Measurements from ENCODE around the gene DIAPH1.

DIAPH1 gene

GRCh38 chr5:141637767-141638419, 19.1 kb upstream of the DIAPH1 start:
- TF ChIP-seq CTCF (IDR thresholded peaks at IDR 0.05; ENCODE audit: low read depth, low read length, poor library complexity, severe bottlenecking) (peak; percentile 76), EZH2phosphoT487 (IDR thresholded peaks at IDR 0.05; ENCODE audit: borderline replicate concordance, low read length) (no peak)
- H3K9me3 ChIP-seq (ENCODE audit: control insufficient read depth, insufficient read depth, low read length) = no peaks in the 10 kb centered on the region

DNA sequence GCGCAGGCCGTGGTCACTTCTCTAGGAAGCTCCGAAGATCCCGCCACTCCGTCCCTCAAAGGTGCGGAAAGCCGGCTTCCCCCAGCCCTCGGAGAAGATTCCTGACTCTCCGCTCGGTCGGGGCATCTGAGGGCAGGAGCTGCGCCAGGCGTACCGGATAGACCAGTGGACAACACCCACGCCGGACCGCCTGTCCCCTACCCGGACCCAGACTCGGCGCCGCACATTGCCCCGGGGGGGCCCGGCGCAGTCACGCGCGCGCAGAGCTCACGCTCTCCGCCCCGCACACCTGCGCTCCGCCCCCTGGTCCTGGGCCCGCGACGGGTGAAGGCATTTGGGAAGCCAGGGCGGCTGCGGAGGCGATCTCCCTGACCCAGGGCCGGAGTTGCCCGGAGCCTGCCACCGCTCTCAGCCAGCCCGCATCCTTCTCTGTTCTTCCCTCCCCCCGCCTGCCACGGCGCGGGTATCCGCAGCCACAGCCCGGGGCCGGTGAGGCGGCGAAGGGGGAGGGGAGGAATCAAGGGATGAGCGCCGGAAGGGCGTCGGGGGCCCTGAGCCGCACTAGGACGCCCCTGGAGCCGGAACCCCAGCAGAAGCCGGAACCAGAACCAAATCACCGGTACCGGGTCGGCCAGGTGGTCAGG, 18.4 kb upstream of the DIAPH1 start:
- Histone ChIP-seq H3K4me1 (ENCODE audit: control insufficient read depth, low read length) (peaks cover 36% of the 10 kb centered on the region), H3K27me3 (ENCODE audit: control insufficient read depth, low read length) (no peaks in the 10 kb centered on the region), H3K36me3 (ENCODE audit: control insufficient read depth, low read length) (peaks cover 69% of the 10 kb centered on the region), H3K27ac (ENCODE audit: low read depth, low read length) (peak overlapping the region; percentile 50), H3K79me2 (ENCODE audit: control insufficient read depth, low read length) (peaks cover 63% of the 10 kb centered on the region), H4K20me1 (ENCODE audit: control insufficient read depth, insufficient read depth, low read depth, low read length) (peaks cover 21% of the 10 kb centered on the region; the same call in 1 of the 2 replicates), H3F3A (ENCODE audit: control insufficient read depth, insufficient read depth) (peaks cover 9% of the 10 kb centered on the region), H3K9me3 (ENCODE audit: control insufficient read depth, insufficient read depth, low read length) (no peaks in the 10 kb centered on the region), H3K4me2 (ENCODE audit: low read length) (peak overlapping the region; percentile 74), H3K4me3 (ENCODE audit: low read length) (peak overlapping the region; percentile 96), H3K9me2 (replicated peaks; ENCODE audit: control insufficient read depth, low read length) (no peaks in the 10 kb centered on the region)
- TF ChIP-seq EZH2phosphoT487 (IDR thresholded peaks at IDR 0.05; ENCODE audit: borderline replicate concordance, low read length) = no peak
- TF ChIP-seq CTCF (IDR thresholded peaks at IDR 0.05; ENCODE audit: low read depth, low read length, poor library complexity, severe bottlenecking) = no peak

More at GRCh38 chr5:141637767-141638419, 19.1 kb upstream of the DIAPH1 start:
- H3K79me2 ChIP-seq (ENCODE audit: control insufficient read depth, low read length) = peaks cover 56% of the 10 kb centered on the region
- peaks cover 66% of the 10 kb centered on the region for H3K36me3 ChIP-seq (ENCODE audit: control insufficient read depth, low read length)
- no peaks in the 10 kb centered on the region for H3K27me3 ChIP-seq (ENCODE audit: control insufficient read depth, low read length)
- H3K4me1 ChIP-seq (ENCODE audit: control insufficient read depth, low read length) = peaks cover 36% of the 10 kb centered on the region
- no peaks in the 10 kb centered on the region for H3K9me2 ChIP-seq (replicated peaks; ENCODE audit: control insufficient read depth, low read length)
- peak overlapping the region; percentile 96 for H3K4me3 ChIP-seq (ENCODE audit: low read length)
- H3F3A ChIP-seq (ENCODE audit: control insufficient read depth, insufficient read depth) = peaks cover 13% of the 10 kb centered on the region
- peaks cover 21% of the 10 kb centered on the region; the same call in 1 of the 2 replicates for H4K20me1 ChIP-seq (ENCODE audit: control insufficient read depth, insufficient read depth, low read depth, low read length)
- peak overlapping the region; percentile 50 for H3K27ac ChIP-seq (ENCODE audit: low read depth, low read length)
- peak overlapping the region; percentile 74 for H3K4me2 ChIP-seq (ENCODE audit: low read length)

GRCh38 chr5:141636413-141637122, 17.8 kb upstream of the DIAPH1 start, which contains the start of the genes HDAC3 and RELL2:
HDAC3 (minus strand) TSS chr5:141636849; CDS start chr5:141636790, 59 bp downstream.
RELL2 (plus strand) TSS chr5:141636997; CDS start chr5:141638226, 1,229 bp downstream.
- Histone ChIP-seq H3K36me3 (ENCODE audit: control insufficient read depth, low read length) (peaks cover 71% of the 10 kb centered on the region), H3K4me2 (ENCODE audit: low read length) (peak within 1 kb of the TSS; percentile 74), H3K9me3 (ENCODE audit: control insufficient read depth, insufficient read depth, low read length) (no peaks in the 10 kb centered on the region), H3K4me1 (ENCODE audit: control insufficient read depth, low read length) (peaks cover 36% of the 10 kb centered on the region), H3K4me3 (ENCODE audit: low read length) (peak within 1 kb of the TSS; percentile 96), H3K27me3 (ENCODE audit: control insufficient read depth, low read length) (no peaks in the 10 kb centered on the region), H3K79me2 (ENCODE audit: control insufficient read depth, low read length) (peaks cover 67% of the 10 kb centered on the region), H3K9me2 (replicated peaks; ENCODE audit: control insufficient read depth, low read length) (no peaks in the 10 kb centered on the region), H3K27ac (ENCODE audit: low read depth, low read length) (peak within 1 kb of the TSS; percentile 50), H3F3A (ENCODE audit: control insufficient read depth, insufficient read depth) (peaks cover 6% of the 10 kb centered on the region), H4K20me1 (ENCODE audit: control insufficient read depth, insufficient read depth, low read depth, low read length) (peaks cover 21% of the 10 kb centered on the region; the same call in 1 of the 2 replicates)
- TF ChIP-seq EZH2phosphoT487 (IDR thresholded peaks at IDR 0.05; ENCODE audit: borderline replicate concordance, low read length) = no peak

All from DOHH2 (cell line).